LNCAP (cell line): ENCODE measurements around the gene EPHB2.

Experiments used
- CTCF ChIP-seq: fragments of 450-650 bp; IDR thresholded peaks from 2 replicates; pipeline ENCODE4 v1.5.1; 2017; ENCODE audit warnings: mild to moderate bottlenecking

The EPHB2 gene

GRCh38 chr1:22774833-22775182, 64.2 kb downstream of the EPHB2 start:
- no peak for TF ChIP-seq CTCF

GRCh38 chr1:22775478-22775877, 64.8 kb downstream of the EPHB2 start:
- no peak for TF ChIP-seq CTCF

GRCh38 chr1:22776035-22776613, 65.5 kb downstream of the EPHB2 start:
- no peak for TF ChIP-seq CTCF

GRCh38 chr1:22777388-22778057, 66.9 kb downstream of the EPHB2 start:
- no peak for TF ChIP-seq CTCF

- TF ChIP-seq CTCF: no peak
These were observed 67.8 kb downstream of the EPHB2 start for GRCh38 chr1:22778408-22778807.

- TF ChIP-seq CTCF: no peak
These were observed 68.4 kb downstream of the EPHB2 start for GRCh38 chr1:22778862-22779520.

- TF ChIP-seq CTCF: no peak
These were observed 70.1 kb downstream of the EPHB2 start for GRCh38 chr1:22780696-22781095.
